Measurements from ENCODE around the gene CMTM6.

DNA sequence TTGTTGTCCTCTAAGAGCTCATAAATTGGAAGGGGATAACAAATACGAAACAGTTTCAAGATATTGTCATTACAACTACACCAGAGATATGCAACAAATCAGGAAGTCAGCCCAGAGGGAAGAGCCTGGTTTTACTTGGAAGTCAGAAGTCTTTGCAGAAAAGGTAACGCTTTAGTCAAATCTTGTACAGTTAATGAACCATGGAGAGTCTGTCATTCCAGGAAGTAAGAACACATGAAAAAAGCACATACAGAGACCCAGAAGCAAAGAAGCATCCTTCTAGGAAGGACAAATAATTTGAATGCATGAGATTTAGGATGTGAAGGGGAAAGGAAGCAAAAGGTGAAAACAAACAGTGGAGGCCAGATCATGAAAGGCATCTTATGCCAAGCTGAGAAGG, 48.4 kb upstream of the CMTM6 start:
- TF ChIP-seq CTCF (IDR thresholded peaks at IDR 0.05) (no peak), POLR2A (IDR thresholded peaks at IDR 0.05) (no peak), POLR2AphosphoS5 (IDR thresholded peaks at IDR 0.05) (no peak)

Measured in upper lobe of left lung (tissue), 4 donors.